SIG-M5 treated with dmso at 0.1 percent for 504 hours (cell line): Measurements from ENCODE around the gene VGLL3.

Source experiments
- DNase-seq: peaks from one replicate; lab custom pipeline; 2025; ENCODE audit not compliant: unreplicated experiment; lab: John Stamatoyannopoulos, UW

The VGLL3 gene

DNA sequence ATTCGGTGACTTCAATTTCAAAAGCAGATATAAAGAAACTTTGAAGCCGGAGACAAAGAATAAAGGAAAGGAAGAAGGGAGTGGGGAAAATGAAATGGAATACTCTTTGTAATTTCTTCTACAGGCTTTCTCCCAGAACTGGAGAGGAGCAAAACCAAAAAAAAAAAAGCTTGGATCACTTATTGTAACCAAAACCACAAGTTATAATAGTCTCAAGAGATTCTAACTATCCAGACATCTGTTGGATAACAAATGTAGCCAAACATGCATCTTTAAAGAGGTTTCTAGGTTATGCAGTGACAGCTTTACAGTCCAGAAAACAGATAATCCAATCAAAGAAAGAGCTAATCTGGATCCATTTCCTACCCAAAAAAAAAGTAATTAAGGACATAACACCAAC, 36.2 kb downstream of the VGLL3 start:
- no peak for DNase-seq

GRCh38 chr3:86954226-86954625, 36.7 kb downstream of the VGLL3 start:
- DNase-seq: no peak

GRCh38 chr3:86951322-86951721, 39.6 kb downstream of the VGLL3 start:
- no peak for DNase-seq

GRCh38 chr3:86950717-86951116, 40.2 kb downstream of the VGLL3 start:
- DNase-seq: no peak

- DNase-seq: no peak
Measured at GRCh38 chr3:86949850-86950249, 41.1 kb downstream of the VGLL3 start.

- no peak for DNase-seq
Measured at GRCh38 chr3:86948822-86949221, 42.1 kb downstream of the VGLL3 start.

- DNase-seq: no peak
Measured at GRCh38 chr3:86942206-86942605, 48.7 kb downstream of the VGLL3 start.

- DNase-seq: no peak
Measured at GRCh38 chr3:86938416-86939105, 52.4 kb downstream of the VGLL3 start.

DNA sequence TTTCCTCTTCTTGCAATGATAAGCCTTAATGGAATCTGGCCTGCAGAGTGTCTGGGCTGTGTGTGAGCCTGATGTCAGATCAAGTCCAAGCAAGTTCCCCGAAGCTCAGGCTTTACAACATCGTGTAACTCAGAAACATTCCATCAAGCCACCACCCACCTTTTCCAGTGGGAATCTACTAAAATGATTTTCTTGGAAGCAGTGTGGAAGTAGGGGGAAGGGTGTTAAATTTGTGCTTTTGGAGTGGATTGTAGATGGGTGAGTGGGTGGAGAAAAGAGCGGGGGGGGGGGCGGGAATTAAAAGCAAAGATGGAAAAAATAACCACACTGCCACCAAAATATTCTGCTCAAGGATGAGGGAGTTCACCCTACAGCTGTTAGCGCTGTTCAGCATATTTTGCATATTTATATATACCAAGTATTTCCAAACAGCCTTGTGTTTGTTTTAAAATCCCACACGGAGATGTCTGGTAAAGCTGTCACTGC, 53.6 kb downstream of the VGLL3 start:
- no peak for DNase-seq

- DNase-seq: no peak
Measured at GRCh38 chr3:86934851-86935250, 56.1 kb downstream of the VGLL3 start.

GRCh38 chr3:86930831-86931230, 60.1 kb downstream of the VGLL3 start:
- DNase-seq: no peak

- DNase-seq: no peak
Measured at GRCh38 chr3:86930181-86930580, 60.8 kb downstream of the VGLL3 start.

- DNase-seq: no peak
Measured at GRCh38 chr3:86929046-86929445, 61.9 kb downstream of the VGLL3 start.

DNA sequence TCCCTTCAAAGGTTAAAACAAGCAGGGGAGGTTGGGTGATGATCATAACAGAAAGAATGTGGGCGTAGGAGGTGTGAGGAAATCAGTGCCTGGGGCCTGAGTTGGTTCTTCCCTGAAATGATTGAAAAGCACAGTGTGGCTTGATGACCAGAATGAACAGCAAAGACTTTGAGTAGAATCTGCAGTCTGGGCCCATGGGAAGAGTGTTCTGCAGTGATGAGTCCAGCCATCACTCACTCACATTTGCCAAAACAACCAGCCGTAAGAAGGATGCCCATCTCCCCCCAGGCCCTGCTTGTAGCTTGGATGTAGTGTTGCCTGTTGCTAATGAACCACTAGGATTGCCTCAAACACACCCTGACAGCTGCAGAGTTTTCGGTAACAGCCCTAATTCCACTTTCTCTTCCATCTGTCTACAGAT, 67.9 kb downstream of the VGLL3 start:
- DNase-seq: no peak

- no peak for DNase-seq
Measured at GRCh38 chr3:86921971-86922680, 68.8 kb downstream of the VGLL3 start.

DNA sequence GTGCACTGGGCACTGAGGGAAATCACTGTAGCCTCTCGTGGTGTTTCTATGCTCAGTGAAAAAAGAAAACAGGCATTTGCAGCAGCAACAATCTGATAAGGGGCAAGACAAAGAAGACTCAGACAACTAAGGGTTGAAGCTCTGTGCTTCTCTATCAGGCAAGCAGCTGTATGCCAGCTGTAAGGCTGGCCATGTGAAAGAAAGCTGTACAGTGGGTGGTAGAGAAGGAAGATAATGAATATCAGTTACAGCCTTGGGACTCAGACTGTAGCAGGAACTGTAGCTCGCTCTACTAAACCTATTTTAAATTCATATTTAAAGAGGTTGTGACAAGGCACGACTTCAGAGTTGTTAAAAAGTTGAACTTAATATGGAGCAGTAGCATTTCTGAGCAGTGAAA, 76.3 kb downstream of the VGLL3 start:
- DNase-seq: no peak

GRCh38 chr3:86913160-86913559, 77.8 kb downstream of the VGLL3 start:
- no peak for DNase-seq

GRCh38 chr3:86895202-86895601, 95.7 kb downstream of the VGLL3 start:
- no peak for DNase-seq

DNA sequence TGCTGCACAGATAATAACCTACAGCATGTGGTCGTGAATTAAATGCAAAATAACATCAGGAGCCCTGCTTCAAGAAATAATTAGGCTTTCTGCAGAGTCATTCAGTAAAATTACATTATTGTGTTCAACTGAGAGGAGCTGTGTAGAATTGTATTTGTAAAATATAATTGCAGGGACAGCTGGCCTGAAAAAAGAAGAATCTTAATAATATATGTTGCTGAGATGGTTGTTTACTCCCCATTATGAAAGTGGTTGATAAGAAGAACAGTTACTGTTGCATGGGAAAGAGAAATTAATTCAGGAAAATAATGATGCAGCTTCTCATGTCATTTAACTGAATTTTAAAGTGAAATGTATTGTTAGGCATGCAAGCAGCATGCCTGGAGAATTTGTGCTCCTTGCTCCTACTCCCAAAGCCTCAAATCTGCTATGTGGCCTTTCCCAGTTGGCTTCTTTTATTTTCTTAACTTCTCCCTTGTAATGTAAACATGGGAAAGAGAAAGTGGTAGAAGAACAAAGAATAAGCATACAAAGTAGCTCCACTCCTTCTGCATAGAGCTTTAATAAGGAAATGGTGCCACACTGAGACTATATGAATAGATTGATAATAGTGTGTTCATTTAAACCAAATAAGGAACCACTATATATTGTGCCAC, 100.1 kb downstream of the VGLL3 start:
- no peak for DNase-seq
